Keratinocyte (primary cell): ENCODE results near the gene DEDD.

Experiments used
- EZH2 ChIP-seq: IDR thresholded peaks from one replicate; pipeline ENCODE4 v1.6.1; 2012; ENCODE audit warnings: inconsistent platforms, mild to moderate bottlenecking, low read length, moderate library complexity
- TF ChIP-seq, protein P1 (sequence below), 3 experiments: IDR thresholded peaks in 1 of 3; conservative IDR thresholded peaks in 1 of 3; optimal IDR thresholded peaks in 1 of 3; 2 replicates in 2 of 3; 3 replicates in 1 of 3; pipeline versions ENCODE3 to v1.5.1; 2011; ENCODE audit warnings: low read length in 3 of 3, mild to moderate bottlenecking in 3 of 3, moderate library complexity in 2 of 3, control low read depth in 1 of 3, inconsistent platforms in 1 of 3; ENCODE audit not compliant: insufficient read depth in 2 of 3; ENCODE audit errors: extremely low read depth in 1 of 3

DNA sequence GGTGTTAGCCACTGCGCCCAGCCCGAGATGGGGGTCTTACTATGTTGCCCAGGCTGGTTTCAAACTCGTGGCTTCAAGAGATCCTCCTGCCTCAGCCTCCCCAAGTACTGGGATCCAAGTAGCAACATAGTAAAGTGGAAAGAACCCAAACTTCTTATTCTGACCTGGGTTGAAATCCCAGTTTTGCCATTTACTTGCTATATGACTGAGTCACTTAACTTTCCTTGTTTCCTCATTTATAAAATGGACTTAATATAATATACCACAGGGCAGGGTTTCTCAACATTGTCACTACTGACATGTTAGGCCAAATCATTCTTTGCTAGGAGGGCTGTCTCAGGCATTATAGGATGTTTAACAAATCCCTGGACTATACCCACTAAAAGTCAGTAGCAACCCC, 21.4 kb downstream of the DEDD start:
- TF ChIP-seq, protein P1, sequence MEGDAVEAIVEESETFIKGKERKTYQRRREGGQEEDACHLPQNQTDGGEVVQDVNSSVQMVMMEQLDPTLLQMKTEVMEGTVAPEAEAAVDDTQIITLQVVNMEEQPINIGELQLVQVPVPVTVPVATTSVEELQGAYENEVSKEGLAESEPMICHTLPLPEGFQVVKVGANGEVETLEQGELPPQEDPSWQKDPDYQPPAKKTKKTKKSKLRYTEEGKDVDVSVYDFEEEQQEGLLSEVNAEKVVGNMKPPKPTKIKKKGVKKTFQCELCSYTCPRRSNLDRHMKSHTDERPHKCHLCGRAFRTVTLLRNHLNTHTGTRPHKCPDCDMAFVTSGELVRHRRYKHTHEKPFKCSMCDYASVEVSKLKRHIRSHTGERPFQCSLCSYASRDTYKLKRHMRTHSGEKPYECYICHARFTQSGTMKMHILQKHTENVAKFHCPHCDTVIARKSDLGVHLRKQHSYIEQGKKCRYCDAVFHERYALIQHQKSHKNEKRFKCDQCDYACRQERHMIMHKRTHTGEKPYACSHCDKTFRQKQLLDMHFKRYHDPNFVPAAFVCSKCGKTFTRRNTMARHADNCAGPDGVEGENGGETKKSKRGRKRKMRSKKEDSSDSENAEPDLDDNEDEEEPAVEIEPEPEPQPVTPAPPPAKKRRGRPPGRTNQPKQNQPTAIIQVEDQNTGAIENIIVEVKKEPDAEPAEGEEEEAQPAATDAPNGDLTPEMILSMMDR (optimal IDR thresholded peaks at IDR 0.05 in 1 of 3, IDR thresholded peaks at IDR 0.05 in 1 of 3, conservative IDR thresholded peaks at IDR 0.05 in 1 of 3; ENCODE audit: extremely low read depth in 1 of 3, insufficient read depth in 2 of 3, low read length in 3 of 3) = no peak
- TF ChIP-seq EZH2 = no peak
